GM18867 (cell line): Measurements from ENCODE around the gene RPS29.
"Not testable (repeated sequence)": the region's sequence is repeated elsewhere in the genome, so short reads cannot be mapped to it uniquely, and the experiment has no call there.

Experiments used
- ATAC-seq: cut with Tn5 transposase; IDR thresholded peaks from one replicate; pipeline ENCODE4 v1.9.1; 2021; ENCODE audit warnings: mild to moderate bottlenecking, moderate library complexity; ENCODE audit not compliant: unreplicated experiment

The RPS29 gene

DNA sequence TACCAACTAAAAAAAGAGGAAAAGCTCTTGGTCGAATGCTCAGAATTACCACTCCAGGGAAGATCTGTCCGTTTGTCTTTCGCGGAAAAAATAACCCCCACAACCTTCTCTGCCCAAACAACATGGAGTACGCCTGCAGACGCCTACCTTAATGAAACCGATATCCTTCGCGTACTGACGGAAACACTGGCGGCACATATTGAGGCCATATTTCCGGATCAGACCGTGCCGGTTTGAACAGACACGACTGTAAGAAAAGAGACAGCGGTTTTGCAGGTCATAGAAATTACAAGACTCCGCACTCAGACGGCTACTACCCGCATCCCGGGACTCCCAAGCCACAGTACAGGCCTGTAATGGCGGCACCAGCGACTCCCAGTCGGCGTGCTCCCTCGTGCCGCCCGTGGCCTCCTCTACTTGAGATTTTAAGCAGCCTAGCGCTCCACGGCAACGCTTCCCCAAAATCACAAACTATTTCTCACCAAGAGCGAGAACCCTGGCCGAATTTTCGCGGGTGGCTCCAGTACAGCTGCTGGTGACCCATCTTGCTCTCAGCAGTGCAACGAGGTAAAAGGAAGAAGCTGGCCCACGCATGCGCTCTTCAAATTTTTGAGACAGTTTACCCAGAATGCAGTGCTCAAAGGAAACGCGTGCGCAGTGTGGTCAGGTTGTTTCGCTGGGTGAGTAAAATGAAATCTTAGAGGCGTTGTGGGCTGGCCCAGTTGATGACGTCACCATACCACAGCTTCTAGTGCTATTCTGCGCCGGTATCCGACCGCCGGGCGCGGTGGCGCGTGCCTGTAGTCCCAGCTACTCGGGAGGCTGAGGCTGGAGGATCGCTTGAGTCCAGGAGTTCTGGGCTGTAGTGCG is at the start of gene RPS29:
Gene RPS29 (minus strand): TSS at position 578 of the 870 bp plus-strand sequence. CDS start 34 bp downstream, at position 544.
- ATAC-seq = peak; percentile 87

DNA sequence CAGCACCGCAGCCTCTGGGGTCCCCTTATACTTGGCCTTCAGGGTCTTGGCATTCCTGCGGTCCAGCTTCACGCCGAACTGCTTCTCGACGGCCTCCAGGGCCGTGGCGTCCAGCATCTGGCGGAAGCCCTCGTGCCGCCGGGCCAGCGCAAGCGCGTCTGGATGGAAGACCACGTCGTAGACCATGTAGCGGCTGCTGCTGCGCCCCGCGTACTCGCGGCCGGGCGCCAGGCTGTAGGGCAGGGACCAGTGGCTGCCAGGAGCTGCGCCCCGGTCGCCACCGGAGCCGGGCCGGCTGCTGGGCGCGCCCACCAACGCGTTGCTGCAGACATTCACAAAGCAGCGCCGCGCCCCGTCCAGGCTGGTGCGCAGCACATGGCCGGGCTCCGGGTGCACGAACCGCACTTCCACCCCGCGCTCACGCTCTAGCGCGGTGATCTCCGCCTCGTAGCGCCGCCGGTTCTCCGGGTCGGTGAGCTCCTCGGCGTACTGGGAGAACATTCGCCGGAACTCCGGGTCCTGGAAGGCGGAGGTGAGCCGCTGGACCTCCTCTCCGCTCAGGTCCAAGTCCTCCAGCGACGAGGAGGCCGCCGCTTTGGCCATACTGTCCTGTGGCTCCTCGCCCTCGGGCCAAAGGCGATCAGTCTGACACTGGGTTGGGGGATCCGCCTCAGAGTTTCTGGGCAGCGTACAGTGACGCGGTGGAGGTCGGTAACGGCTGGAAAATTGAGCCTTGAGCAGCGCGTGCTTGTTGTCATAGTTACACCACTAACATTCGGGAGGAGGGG is 48.6 kb upstream of the RPS29 start, which contains the start of gene DNAAF2:
Gene DNAAF2 (minus strand): TSS at position 698 of the 788 bp plus-strand sequence. CDS start 95 bp downstream, at position 603.
- ATAC-seq = peak; percentile 25

DNA sequence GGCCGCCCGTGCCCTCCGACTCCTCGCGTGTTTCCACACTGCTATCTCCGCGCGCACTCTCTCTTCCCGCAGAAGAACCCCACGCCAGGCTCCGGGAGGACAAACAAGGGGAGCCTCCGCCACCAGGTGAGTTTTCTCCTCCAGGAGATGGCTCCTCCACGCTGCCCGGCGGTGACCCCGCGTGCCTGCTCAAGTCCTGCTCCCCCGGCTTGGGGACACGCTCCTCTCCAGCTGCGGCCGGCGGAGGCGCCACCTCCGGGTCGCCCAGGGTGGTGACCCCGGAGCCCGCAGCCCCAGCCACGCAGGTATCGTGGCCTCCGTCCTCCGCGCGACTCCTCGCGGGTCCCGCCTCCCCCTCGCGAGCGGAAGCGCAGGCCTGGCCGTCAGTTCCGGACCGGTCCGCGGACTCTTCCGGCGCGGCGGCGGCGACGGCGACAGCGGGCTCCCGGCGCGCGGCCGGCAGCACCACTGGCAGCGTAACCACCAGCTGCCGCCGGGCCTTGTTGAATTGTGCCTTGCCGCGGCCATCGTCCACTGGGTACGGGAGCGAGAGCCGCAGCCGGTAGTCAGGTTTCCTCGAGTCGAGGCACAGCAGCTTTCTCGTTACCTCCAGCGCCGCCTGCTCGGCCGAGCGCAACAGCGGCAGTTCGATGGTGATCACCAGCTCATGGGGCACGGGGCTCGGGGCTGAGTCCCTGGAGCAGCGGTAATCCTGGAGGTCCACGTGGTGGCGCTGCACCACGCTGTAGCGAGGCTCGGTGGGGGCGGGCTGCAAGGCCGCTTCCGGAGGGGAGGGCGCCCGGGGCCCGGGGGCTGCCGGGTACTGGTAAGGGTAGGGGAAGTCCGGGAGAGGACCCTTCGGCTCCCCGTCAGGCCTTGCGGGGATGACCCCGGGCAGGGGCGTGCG is 47.7 kb upstream of the RPS29 start:
- ATAC-seq = peak; percentile 76

DNA sequence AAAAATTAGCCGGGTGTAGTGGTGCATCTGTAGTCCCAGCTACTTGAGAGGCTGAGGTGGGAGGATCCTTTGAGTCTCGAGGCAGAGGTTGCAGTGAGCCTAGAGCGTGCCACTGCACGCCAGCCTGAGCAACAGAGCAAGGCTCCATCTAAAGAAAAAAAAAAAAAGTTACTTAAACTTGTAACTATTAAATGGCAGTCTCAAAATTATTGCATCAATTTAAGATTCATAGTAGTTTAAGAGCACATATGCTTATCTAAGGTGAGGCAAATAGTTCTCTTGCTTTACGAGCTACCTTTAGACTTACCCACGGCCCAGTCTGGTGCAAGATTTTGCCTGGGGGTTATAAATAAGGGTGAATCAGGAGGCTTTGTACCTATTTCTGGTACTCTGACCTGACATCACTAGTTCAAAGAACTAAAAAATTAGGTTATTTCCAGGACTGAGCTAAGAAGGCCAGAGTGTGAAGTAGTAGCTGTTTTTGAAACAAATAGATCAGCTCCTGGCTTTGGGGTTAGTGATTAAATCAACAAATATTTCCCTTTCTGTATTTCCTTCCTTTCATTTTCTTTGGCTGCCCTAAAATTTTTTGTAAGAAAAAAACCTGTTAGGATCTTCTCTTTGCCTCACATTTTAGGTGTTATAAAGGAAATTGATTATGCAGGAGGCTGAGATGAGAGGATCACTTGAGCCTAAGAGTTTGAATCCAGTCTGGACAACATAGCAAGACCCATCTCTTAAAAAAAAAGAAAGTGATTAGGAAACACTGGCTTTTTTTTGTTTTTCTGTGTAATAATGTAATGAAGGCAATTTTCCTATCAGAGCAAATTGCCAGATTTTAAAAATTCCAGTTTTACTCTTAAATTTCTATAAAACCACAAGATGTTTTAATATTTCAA is 38.0 kb upstream of the RPS29 start:
- ATAC-seq = no peak

DNA sequence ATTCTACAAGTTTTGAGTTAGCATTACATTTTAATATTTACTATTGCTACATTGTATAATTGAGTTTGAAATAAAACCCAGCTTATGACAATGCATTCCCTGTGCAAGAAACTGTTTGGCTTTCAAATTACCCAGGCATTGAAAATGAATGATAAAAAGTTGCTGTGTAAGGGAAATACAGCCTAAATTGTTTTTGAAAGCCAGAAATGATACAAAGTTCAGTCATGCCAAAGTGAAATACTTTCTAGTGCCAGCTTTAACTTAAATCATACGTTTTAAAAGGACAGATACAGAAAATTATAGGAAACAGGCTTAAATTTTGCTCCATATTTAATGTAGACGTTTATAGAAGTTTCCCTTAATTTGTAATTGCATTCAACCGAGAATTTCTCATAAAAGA is 37.2 kb upstream of the RPS29 start:
- ATAC-seq = no peak

DNA sequence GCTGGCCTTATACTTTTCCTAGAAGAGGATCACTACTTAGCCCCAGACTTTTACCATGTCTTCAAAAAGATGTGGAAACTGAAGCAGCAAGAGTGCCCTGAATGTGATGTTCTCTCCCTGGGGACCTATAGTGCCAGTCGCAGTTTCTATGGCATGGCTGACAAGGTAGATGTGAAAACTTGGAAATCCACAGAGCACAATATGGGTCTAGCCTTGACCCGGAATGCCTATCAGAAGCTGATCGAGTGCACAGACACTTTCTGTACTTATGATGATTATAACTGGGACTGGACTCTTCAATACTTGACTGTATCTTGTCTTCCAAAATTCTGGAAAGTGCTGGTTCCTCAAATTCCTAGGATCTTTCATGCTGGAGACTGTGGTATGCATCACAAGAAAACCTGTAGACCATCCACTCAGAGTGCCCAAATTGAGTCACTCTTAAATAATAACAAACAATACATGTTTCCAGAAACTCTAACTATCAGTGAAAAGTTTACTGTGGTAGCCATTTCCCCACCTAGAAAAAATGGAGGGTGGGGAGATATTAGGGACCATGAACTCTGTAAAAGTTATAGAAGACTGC is 35.9 kb upstream of the RPS29 start:
- no peak for ATAC-seq

GRCh38 chr14:49621114-49621881 is 35.1 kb upstream of the RPS29 start:
- ATAC-seq = peak; percentile 24

- ATAC-seq = peak; percentile 94
These were observed 34.3 kb upstream of the RPS29 start, which contains the start of the genes MGAT2 and RPL36AL for GRCh38 chr14:49620182-49621113. Gene MGAT2, plus strand, starts transcription at chr14:49620799. Its CDS starts 470 bp downstream, at chr14:49621269. Gene RPL36AL, minus strand, starts transcription at chr14:49620626. Its CDS starts 1,522 bp downstream, at chr14:49619104.

- no peak for ATAC-seq
These were observed 33.5 kb upstream of the RPS29 start for GRCh38 chr14:49619730-49620129.

- ATAC-seq = not testable (repeated sequence)
These were observed 33.1 kb upstream of the RPS29 start for GRCh38 chr14:49619273-49619672.

GRCh38 chr14:49617852-49618519 is 31.8 kb upstream of the RPS29 start:
- no peak for ATAC-seq

DNA sequence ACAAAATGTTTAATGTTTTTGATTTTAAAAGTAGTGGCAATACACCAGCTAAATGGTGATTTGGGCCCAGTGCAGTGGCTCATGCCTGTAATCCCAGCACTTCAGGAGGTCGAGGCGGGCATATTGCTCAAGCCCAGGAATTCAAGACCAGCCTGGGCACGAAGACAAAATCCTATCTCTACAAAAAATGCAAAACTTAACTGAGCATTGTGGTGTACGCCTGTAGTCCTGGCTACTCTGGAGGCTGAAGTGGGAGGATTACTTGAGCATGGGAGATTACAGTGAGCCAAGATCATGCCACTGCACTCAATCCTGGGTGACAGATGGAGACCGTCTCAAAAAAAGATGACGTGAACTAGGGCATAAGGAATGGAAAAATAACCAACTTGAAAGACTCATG is 29.6 kb upstream of the RPS29 start:
- ATAC-seq = no peak

- ATAC-seq = no peak
These were observed 28.0 kb upstream of the RPS29 start for GRCh38 chr14:49614196-49614595.

- ATAC-seq = no peak
These were observed 26.5 kb upstream of the RPS29 start for GRCh38 chr14:49612671-49613070.

DNA sequence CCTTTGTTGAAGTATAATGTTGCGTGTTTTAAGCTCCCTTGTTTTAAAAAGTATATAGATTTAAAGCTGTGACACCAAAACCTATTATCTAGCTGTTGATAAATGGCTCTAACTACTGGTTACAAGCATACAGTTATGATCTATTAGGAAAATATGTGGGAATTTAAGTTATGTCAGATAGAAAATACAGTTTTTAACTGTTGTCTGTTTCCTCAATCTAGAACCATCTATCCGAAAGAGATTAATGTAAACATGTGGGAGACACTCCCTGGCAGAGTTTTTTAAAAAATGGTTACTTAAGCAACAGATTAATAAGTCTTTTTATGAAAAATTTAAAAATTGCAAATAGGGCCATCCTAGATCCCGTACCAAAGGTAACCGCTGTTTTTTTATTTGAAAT is 26.1 kb upstream of the RPS29 start:
- ATAC-seq = no peak

DNA sequence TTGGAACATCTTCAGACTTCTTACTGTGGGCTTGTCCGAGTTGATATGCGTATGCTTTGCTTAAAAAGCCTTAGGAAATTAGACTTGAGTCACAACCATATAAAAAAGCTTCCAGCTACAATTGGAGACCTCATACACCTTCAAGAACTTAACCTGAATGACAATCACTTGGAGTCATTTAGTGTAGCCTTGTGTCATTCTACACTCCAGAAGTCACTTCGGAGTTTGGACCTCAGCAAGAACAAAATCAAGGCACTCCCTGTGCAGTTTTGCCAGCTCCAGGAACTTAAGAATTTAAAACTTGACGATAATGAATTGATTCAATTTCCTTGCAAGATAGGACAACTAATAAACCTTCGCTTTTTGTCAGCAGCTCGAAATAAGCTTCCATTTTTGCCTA is 21.4 kb upstream of the RPS29 start:
- no peak for ATAC-seq
